Uterus (tissue), 2 donors: ENCODE results near the gene GSG1.

Source experiments
- POLR2A ChIP-seq, 2 donors: fragments of 450-650 bp; IDR thresholded peaks; one replicate each; pipeline ENCODE4 v1.6.1; 2016; ENCODE audit warnings: antibody characterized with exemption in 2 of 2, mild to moderate bottlenecking in 1 of 2, moderate library complexity in 1 of 2
- TF ChIP-seq, protein P1 (sequence below), 4 experiments: fragments of 200-600 bp in 2 of 4; fragments of 450-650 bp in 2 of 4; sonication (generic) in 2 of 4; IDR thresholded peaks; one replicate each; pipeline ENCODE4 v1.5.1; 2016 to 2019; ENCODE audit warnings: antibody characterized with exemption in 4 of 4, mild to moderate bottlenecking in 2 of 4, moderate library complexity in 1 of 4

DNA sequence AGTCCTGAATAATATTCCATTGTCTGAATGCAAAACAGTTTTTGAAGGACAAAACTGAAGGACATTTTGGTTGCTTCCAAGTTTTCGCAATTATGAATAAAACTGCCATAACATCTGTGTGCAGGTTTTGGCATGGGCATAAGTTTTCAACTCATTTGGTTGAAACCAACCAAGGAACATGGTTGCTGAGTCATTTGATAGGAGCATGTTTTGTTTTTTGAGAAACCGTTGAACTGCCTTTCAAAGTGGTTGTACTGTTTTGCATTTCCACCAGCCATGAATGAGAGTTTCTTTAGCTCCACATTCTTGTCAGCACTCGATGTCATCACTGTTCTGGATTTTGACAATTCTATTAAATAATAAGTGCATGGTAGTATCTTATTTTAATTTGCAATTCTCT, 23.0 kb upstream of the GSG1 start:
- TF ChIP-seq, protein P1, sequence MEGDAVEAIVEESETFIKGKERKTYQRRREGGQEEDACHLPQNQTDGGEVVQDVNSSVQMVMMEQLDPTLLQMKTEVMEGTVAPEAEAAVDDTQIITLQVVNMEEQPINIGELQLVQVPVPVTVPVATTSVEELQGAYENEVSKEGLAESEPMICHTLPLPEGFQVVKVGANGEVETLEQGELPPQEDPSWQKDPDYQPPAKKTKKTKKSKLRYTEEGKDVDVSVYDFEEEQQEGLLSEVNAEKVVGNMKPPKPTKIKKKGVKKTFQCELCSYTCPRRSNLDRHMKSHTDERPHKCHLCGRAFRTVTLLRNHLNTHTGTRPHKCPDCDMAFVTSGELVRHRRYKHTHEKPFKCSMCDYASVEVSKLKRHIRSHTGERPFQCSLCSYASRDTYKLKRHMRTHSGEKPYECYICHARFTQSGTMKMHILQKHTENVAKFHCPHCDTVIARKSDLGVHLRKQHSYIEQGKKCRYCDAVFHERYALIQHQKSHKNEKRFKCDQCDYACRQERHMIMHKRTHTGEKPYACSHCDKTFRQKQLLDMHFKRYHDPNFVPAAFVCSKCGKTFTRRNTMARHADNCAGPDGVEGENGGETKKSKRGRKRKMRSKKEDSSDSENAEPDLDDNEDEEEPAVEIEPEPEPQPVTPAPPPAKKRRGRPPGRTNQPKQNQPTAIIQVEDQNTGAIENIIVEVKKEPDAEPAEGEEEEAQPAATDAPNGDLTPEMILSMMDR (IDR thresholded peaks at IDR 0.05) = no peak
- TF ChIP-seq POLR2A (IDR thresholded peaks at IDR 0.05) = no peak
